Activated naive CD4-positive, alpha-beta T cell treated with anti-CD3 and anti-CD28 coated beads for 36 hours (primary cell): ENCODE data around the gene STAT2. TPM values are rescaled to one million over a fixed set of nuclear protein-coding genes. Genes with fewer than 3 reads are reported as not detected.
A peak's percentile ranks its signal among the peaks of the same experiment; 100 is the strongest.

ENCODE experiments used
- CTCF ChIA-PET: fragments of 350-600 bp; sonication (Branson Sonifier 250); formaldehyde crosslinking; loops from one replicate; lab custom pipeline; 2021; ENCODE audit warnings: antibody characterized with exemption; lab: Charles Lee
- DNase-seq: peaks from one replicate; pipeline ENCODE4 v3.0.0-alpha.2; 2020
- H3K27ac Mint-ChIP-seq: one replicate; pipeline ENCODE4 v1.8.0; 2021; ENCODE audit warnings: mild to moderate bottlenecking, mixed read lengths
- H3K27me3 Mint-ChIP-seq: one replicate; pipeline ENCODE4 v1.8.0; 2021; ENCODE audit warnings: low read depth, mixed read lengths
- H3K36me3 Mint-ChIP-seq: one replicate; pipeline ENCODE4 v1.8.0; 2021; ENCODE audit warnings: low read depth, mixed read lengths
- H3K4me1 Mint-ChIP-seq: one replicate; pipeline ENCODE4 v1.8.0; 2021; ENCODE audit warnings: low read depth, mixed read lengths
- H3K4me3 Mint-ChIP-seq: one replicate; pipeline ENCODE4 v1.8.0; 2021; ENCODE audit warnings: mild to moderate bottlenecking, moderate library complexity, mixed read lengths
- H3K9me3 Mint-ChIP-seq: one replicate; pipeline ENCODE4 v1.8.0; 2021; ENCODE audit warnings: mixed read lengths
- intact Hi-C: fragments of 100-400 bp; cut with micrococcal nuclease; formaldehyde crosslinking; loops from one replicate; pipeline ENCODE4 v1.15.1; 2023
- total RNA-seq, 2 experiments: library from RNA; stranded (reverse); gene quantifications; one replicate each; pipeline ENCODE4 v1.2.3, GENCODE V29; 2021

STAT2 gene
- total RNA-seq, 2 experiments from 2014 or later = 109 to 119 TPM

GRCh38 chr12:56317675-56318074 is 42.2 kb downstream of the STAT2 start:
- Mint-ChIP-seq H3K4me1 (peaks cover 16% of the 10 kb centered on the region), H3K4me3 (no peak overlapping the region), H3K9me3 (no peaks in the 10 kb centered on the region), H3K27me3 (no peaks in the 10 kb centered on the region), H3K36me3 (peaks cover 10% of the 10 kb centered on the region), H3K27ac (peak overlapping the region; percentile 12)
- intact Hi-C loops = loop anchor here (5.0 kb wide), 1 partner anchor 130 kb away; the partner anchor contains the start of gene TIMELESS
- DNase-seq = peak; percentile 43
- CTCF ChIA-PET = interaction anchor here (0.9 to 1.3 kb wide), 2 partner anchors 18 to 42 kb away, joined by 4 to 5 read pairs; partner anchors contain the start of gene STAT2

DNA sequence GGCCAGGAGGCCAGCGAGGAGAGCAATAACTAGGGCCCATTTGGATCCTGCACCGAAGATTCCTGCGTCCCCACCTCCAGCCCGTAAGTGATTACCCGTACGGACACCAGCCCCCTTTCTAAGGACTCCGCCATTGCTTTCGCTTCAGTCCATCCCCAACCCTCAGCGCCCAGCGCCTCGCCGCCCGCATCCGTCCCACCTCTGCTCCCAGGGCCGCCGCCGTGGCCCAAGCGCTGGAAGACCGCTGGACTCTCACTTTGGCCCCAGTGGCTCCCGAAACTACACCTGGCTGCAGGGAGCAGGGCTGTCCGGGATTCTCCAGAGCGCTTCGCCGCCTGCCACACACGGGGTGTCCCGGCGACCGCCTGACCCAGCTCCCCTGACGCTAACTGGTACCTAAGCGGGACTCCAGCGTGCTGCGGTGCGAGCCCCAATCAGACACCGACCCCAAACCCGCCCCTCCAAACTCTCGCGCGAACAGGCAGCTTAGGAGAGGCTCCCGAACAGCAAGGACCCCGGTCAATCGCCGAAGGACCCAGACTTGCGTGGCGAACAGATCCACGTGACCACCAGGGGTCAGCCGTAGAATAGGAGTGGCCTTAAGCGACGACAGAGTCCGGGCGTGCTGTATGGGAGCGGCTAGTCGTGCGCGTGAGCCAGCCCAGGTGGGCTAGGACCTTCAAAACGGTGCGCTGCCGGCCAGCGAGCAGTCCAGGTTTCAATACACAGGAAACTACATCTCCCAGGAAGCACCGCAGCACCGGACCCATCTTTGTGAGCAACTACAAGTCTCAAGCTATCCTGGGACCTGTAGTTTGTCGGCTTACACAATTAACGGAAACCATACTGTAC is 44.1 kb downstream of the STAT2 start, which contains the start of gene CNPY2:
TSS of gene CNPY2 (minus strand) at position 367 of the 852 bp plus-strand sequence. CDS start 771 bp downstream, outside the sequence.
- H3K4me3 Mint-ChIP-seq = peak within 1 kb of the TSS; percentile 97
- H3K4me1 Mint-ChIP-seq = peaks cover 16% of the 10 kb centered on the region
- no peaks in the 10 kb centered on the region for H3K9me3 Mint-ChIP-seq
- peak within 1 kb of the TSS; percentile 97 for H3K27ac Mint-ChIP-seq
- CTCF ChIA-PET = interaction anchor here (0.6 to 3.3 kb wide), 13 partner anchors 8 to 148 kb away, joined by 3 to 20 read pairs (median 3); no protein-coding TSS in a partner anchor
- peaks cover 10% of the 10 kb centered on the region for H3K36me3 Mint-ChIP-seq
- DNase-seq = peak; percentile 92
- H3K27me3 Mint-ChIP-seq = no peaks in the 10 kb centered on the region
- intact Hi-C loops = loop anchor here (1.0 to 5.0 kb wide), 8 partner anchors 16 to 372 kb away; partner anchors contain the start of genes CS, IL23A, PTGES3 and SPRYD4

DNA sequence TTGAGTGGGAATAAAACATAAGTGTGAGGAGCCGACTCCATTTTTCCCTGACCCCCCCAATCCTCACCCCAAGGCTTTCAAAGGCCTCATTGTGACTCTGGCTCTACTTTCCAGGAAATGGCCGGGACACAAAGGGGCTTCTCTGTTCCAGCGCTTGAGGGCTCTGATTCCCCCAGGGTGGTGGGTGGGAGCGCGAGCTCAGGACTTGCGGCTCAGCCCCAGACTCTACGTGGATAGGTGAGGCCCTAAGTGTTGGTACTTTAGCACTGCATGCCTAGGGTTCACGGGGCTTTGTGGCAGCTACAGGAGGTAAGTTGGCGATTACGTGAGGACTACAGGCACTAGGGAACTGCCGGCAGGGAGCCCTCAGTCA is 44.7 kb downstream of the STAT2 start:
- DNase-seq = no peak
- Mint-ChIP-seq H3K9me3 (no peaks in the 10 kb centered on the region), H3K36me3 (peaks cover 10% of the 10 kb centered on the region), H3K27me3 (no peaks in the 10 kb centered on the region), H3K4me1 (peaks cover 18% of the 10 kb centered on the region), H3K4me3 (peak overlapping the region; percentile 97), H3K27ac (peak overlapping the region; percentile 97)
- intact Hi-C loops = loop anchor here (5.0 kb wide), 1 partner anchor 132 kb away; the partner anchor contains the start of gene TIMELESS
- CTCF ChIA-PET = interaction anchor here (0.6 to 3.3 kb wide), 8 partner anchors 8 to 149 kb away, joined by 3 to 20 read pairs (median 3); no protein-coding TSS in a partner anchor

GRCh38 chr12:56311003-56311402 is 48.9 kb downstream of the STAT2 start:
- CTCF ChIA-PET = interaction anchor here (0.6 to 1.8 kb wide), 4 partner anchors 18 to 193 kb away, joined by 3 to 4 read pairs (median 4); partner anchors contain the start of genes STAT2 and ZC3H10
- DNase-seq = no peak
- no peaks in the 10 kb centered on the region for H3K27me3 Mint-ChIP-seq
- intact Hi-C loops = no loop called here
- no peak overlapping the region for H3K4me3 Mint-ChIP-seq
- H3K4me1 Mint-ChIP-seq = peaks cover 13% of the 10 kb centered on the region
- H3K36me3 Mint-ChIP-seq = peaks cover 10% of the 10 kb centered on the region
- H3K9me3 Mint-ChIP-seq = no peaks in the 10 kb centered on the region
- no peak overlapping the region for H3K27ac Mint-ChIP-seq

DNA sequence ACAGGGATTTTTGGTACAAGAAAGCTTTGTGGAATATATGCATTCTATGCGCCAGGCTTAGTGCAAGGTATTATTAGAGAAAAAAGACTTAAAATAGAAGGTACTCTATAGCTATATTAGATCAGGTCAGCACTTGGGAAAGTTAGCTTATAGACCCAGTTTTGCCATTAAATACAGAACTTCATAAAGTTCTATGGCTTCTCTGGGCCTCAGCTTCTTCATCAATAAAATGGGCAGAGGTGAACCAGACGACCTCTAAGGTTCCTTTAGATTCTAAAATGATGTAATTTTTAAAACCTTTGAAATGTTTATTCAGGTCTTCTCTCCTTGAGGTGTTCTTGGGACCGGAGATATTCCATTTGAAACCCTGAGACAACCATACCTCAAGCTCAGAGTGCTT is 51.2 kb downstream of the STAT2 start:
- no peaks in the 10 kb centered on the region for H3K9me3 Mint-ChIP-seq
- no peak overlapping the region for H3K27ac Mint-ChIP-seq
- H3K36me3 Mint-ChIP-seq = peaks cover 5% of the 10 kb centered on the region
- H3K27me3 Mint-ChIP-seq = no peaks in the 10 kb centered on the region
- CTCF ChIA-PET = interaction anchor here (0.7 to 1.5 kb wide), 3 partner anchors 11 to 155 kb away, joined by 3 to 4 read pairs (median 4); no protein-coding TSS in a partner anchor
- no peak for DNase-seq
- H3K4me1 Mint-ChIP-seq = peaks cover 2% of the 10 kb centered on the region
- H3K4me3 Mint-ChIP-seq = no peak overlapping the region
- intact Hi-C loops = no loop called here

DNA sequence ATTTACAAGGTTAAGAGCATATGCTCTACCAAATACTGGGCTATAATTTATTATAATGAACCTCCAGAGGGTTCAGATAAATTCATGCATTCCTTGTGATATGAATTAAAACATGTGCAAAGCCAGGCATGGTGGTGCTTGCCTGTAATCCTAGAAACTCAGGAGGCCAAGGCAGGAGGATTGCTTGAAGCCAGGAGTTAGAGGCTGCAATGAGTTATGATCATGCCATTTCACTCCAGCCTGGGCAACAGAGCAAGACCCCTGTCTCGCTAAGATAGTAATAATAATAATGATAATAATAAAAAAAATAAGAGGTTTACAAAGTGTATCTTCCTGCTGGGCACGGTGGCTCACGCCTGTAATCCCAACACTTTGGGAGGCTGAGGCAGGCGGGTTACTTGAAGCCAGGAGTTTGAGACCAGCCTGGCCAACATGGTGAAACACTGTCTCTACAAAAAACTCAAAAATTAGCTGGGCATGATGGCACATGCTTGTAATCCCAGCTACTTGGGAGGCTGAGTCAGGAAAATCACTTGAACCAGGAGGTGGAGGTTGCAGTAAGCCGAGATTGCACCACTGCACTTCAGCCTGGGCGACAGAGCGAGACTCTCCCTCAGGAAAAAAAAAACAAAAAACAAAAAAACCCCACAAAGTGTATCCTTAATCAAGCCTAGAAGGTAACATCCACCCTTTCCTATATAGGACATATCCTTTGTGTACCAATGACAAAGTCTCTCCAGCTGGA is 52.5 kb downstream of the STAT2 start:
- Mint-ChIP-seq H3K4me1 (peaks cover 3% of the 10 kb centered on the region), H3K27ac (no peak overlapping the region), H3K27me3 (no peaks in the 10 kb centered on the region), H3K4me3 (no peak overlapping the region), H3K36me3 (peaks cover 5% of the 10 kb centered on the region), H3K9me3 (no peaks in the 10 kb centered on the region)
- intact Hi-C loops = no loop called here
- CTCF ChIA-PET = interaction anchor here (0.7 to 1.1 kb wide), 2 partner anchors 8 to 9 kb away, joined by 3 read pairs; partner anchors contain the start of gene CNPY2
- DNase-seq = no peak

DNA sequence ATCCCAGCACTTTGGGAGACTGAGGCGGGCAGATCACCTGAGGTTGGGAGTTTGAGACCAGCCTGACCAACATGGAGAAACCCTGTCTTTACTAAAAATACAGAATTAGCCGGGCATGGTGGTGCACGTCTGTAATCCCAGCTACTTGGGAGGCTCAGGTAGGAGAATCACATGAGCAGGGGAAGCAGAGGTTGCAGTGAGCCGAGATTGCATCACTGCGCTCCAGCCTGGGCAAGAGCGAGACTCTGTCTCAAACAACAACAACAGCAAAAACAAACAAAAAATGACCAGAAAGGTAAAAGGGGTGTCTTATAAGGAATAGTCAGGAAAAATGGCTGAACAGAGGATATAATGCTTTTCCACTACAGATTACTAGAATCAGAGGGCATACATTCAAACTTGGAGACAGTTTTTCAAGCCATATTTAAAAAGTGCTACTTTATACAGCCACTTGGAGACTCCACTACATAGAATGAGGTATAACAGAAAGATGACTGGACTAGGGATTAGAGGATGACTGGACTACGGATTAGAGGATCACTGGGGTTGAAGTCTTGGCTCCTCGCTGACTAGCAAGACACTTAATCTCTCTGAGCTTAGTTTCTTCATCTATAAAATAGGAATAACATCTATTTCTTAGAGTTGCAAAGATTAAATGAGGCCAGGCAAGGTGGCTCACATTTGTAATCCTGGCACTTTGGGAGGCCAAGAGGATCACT is 54.9 kb downstream of the STAT2 start:
- intact Hi-C loops = no loop called here
- H3K4me3 Mint-ChIP-seq = no peak overlapping the region
- no peak overlapping the region for H3K27ac Mint-ChIP-seq
- CTCF ChIA-PET = interaction anchor here (0.6 to 1.5 kb wide), 2 partner anchors 11 to 515 kb away, joined by 3 to 4 read pairs; partner anchors contain the start of gene CNPY2
- DNase-seq = no peak
- H3K9me3 Mint-ChIP-seq = no peaks in the 10 kb centered on the region
- no peaks in the 10 kb centered on the region for H3K27me3 Mint-ChIP-seq
- peaks cover 5% of the 10 kb centered on the region for H3K36me3 Mint-ChIP-seq
- peaks cover 13% of the 10 kb centered on the region for H3K4me1 Mint-ChIP-seq

DNA sequence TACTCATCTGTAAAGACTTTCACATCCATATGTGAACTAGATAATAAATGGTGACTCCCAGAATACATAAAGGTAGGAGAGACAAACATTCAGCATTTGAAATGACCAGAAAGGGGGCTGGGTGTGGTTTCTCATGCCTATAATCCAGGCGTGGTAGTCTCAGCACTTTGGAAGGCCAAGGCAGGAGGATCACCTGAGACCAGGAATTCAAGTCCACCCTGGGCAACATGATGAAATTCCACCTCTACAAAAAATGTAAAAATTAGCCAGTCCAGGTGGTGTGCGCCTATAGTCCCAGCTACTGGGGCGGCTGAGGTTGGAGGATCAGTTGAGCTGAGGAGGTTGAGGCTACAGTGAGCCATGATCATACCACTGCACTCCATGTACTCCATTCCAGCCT is 55.6 kb downstream of the STAT2 start:
- no peak overlapping the region for H3K4me3 Mint-ChIP-seq

GRCh38 chr12:56300644-56301464 is 59.1 kb downstream of the STAT2 start:
- Mint-ChIP-seq H3K9me3 (no peaks in the 10 kb centered on the region), H3K4me3 (peak overlapping the region; percentile 91), H3K27ac (peak overlapping the region; percentile 92), H3K4me1 (peaks cover 42% of the 10 kb centered on the region), H3K36me3 (peaks cover 18% of the 10 kb centered on the region), H3K27me3 (no peaks in the 10 kb centered on the region)
- intact Hi-C loops = loop anchor here (1.0 kb wide), 11 partner anchors 10 to 183 kb away; partner anchors contain the start of genes IL23A, NABP2, SPRYD4 and STAT2
- CTCF ChIA-PET = interaction anchor here (0.6 to 1.0 kb wide), 2 partner anchors 112 to 237 kb away, joined by 3 read pairs; partner anchors contain the start of gene SMARCC2
- no peak for DNase-seq

More for the DNA sequence above, 55.6 kb downstream of the STAT2 start:
- no peaks in the 10 kb centered on the region for H3K9me3 Mint-ChIP-seq
- intact Hi-C loops = no loop called here
- H3K27me3 Mint-ChIP-seq = no peaks in the 10 kb centered on the region
- DNase-seq = no peak
- CTCF ChIA-PET = interaction anchor here (0.6 to 1.5 kb wide), 2 partner anchors 12 to 514 kb away, joined by 3 to 4 read pairs; partner anchors contain the start of gene CNPY2
- H3K4me1 Mint-ChIP-seq = peaks cover 13% of the 10 kb centered on the region
- no peak overlapping the region for H3K27ac Mint-ChIP-seq
- H3K36me3 Mint-ChIP-seq = peaks cover 3% of the 10 kb centered on the region

GRCh38 chr12:56299853-56300643 is 59.9 kb downstream of the STAT2 start, which contains the start of gene CS:
Gene CS (minus strand): TSS chr12:56300330. CDS start chr12:56300201, 129 bp downstream.
- Mint-ChIP-seq H3K36me3 (peaks cover 18% of the 10 kb centered on the region), H3K4me3 (peak within 1 kb of the TSS; percentile 91), H3K27ac (peak within 1 kb of the TSS; percentile 92), H3K9me3 (no peaks in the 10 kb centered on the region), H3K4me1 (peaks cover 42% of the 10 kb centered on the region), H3K27me3 (no peaks in the 10 kb centered on the region)
- CTCF ChIA-PET = interaction anchor here (0.5 kb wide), 1 partner anchor 175 kb away, joined by 3 read pairs; no protein-coding TSS in a partner anchor
- intact Hi-C loops = loop anchor here (1.0 kb wide), 11 partner anchors 9 to 182 kb away; partner anchors contain the start of genes IL23A, NABP2, SPRYD4 and STAT2
- DNase-seq = peak; percentile 99
